Medulla oblongata (tissue), 1 donor: ENCODE measurements around the gene MAD1L1.
"Not testable (repeated sequence)": the region's sequence is repeated elsewhere in the genome, so short reads cannot be mapped to it uniquely, and the experiment has no call there.

Experiments
- DNase-seq: peaks from one replicate; pipeline ENCODE4 v3.0.0-alpha.2; 2015; ENCODE audit errors: extremely low spot score

Gene MAD1L1

DNA sequence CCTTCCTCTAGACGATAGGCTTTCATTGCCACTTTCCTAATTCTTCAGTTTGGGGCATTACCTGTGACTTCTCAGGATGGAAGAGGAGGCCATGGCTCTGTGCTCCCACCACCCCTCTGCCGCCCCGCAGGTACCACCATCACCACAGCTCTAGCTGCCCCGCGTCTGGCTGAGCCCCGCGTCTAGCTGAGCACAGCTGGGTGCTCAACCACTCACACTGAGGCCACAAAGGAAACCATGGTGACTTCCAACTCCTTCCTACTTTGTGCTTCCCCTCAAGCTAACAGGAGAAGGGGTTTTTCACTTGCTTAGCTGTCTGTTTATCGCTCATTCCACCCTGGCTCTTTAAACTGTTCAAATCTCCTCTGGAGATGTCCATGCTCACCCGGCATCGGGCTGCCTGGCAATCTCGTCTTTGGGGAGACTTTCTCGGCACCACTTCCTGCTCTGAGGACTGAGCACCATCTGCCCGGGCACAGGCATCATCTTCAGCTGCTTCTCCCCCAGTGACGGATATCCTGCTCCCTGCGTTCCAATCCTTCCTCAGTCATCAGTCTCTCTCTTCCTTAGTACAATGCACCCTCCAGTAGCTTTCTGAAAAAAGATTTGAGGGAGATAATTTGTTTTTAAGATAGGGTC, 59.4 kb downstream of the MAD1L1 start:
- DNase-seq, result no peak

DNA sequence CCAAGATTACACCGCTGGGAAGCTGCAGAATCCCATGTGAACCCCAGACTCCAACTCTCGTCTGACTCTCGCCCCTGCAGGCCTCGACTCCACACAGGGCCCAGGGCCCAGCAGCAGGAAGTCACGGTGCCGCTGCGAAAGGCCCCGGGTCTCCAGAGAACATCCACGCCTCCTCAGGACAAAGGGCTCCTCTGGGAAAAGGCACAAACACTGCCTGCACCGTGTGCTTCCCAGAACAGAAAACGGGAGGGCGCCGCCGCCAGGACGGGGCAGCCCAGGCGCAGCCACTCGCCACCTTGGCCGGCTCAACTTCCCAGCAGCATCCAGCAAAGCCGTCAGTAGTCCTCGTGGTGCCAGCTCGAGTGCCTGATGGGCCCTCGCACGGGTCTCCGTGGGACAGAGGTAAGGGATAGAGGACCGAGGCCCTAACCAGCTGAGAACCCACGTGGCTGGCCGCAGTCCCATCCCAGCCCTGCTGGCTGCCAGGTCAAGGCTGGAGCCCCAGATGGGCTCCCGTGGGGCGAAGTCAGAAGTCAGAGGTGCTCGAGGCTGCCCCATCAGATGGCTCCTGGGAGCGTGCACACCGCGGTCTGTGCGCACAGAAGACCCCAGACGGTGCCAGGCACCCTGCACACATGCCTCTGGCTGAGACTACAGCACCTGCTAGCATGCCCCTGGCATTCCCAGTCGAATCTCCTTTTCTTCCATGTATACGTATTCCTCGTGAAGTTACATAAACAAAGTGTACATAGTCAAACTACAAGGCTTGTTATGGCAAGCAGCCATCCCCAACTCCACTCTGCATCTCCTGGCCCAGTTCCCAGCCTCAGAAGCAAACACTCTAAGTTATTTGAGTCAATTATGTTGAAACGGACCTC, 60.2 kb downstream of the MAD1L1 start:
- DNase-seq, result no peak

DNA sequence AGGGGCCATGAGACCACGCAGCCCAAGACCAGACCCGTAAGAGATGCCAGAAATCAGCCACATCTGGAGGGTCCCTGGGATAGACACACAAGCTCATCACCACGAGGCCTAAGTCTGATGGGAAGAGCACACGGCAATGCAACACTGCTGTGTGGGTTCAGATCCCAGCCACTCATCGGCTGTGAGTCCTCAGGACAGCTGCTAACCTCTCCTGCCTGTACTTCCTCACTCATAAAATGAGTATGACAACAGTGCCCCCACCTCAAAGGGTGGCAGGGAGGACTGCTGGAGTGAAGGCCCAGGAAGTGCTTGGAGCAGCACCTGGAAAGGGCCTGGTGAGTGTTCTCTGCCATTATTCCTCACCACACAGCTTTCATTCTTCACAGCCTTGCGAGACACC, 60.9 kb downstream of the MAD1L1 start:
- DNase-seq, result no peak

DNA sequence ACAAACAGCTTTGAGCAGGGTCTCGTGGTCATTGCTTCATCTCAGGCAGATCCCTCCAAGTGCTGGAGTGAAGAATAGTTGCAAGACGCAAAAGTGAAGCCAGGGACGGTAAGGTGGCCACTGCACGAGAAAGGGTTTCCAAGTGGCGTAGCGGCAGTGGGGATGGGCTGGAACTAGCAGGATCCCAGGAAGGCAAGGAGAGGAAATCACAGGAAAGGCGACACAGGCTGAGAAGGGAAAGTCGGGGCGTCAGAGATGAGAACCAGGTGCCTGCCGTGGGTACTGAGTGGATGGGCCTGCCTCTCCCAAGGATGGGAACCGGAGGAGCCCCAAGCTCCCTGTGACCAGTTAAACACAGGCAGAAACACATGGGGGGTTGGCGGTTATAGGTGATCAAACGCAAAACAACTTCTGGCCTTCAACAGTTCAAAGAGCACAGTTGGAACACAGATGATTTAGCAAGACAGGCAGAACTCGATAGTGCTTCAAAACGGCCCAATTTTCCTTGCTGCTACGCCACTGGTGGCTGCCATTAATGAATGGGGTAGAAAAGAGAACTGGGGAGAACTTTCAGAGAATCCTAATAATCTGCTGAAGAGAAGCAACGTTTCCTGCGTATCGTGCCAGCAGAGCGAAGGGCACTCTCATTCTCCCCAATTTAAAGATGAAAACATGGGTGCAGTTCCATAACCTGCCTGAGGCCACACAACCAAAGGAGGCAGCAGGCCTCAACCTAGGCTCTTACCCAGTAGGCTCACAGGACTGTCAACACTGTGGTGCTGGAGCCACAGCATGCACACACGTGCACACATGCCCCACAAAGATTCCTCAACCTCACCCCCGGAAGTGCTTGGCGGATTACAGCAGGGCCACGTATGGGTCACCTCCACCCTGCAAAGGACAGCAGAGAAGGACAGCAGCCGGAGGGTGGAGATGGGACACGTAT, 61.9 kb downstream of the MAD1L1 start:
- no peak for DNase-seq

DNA sequence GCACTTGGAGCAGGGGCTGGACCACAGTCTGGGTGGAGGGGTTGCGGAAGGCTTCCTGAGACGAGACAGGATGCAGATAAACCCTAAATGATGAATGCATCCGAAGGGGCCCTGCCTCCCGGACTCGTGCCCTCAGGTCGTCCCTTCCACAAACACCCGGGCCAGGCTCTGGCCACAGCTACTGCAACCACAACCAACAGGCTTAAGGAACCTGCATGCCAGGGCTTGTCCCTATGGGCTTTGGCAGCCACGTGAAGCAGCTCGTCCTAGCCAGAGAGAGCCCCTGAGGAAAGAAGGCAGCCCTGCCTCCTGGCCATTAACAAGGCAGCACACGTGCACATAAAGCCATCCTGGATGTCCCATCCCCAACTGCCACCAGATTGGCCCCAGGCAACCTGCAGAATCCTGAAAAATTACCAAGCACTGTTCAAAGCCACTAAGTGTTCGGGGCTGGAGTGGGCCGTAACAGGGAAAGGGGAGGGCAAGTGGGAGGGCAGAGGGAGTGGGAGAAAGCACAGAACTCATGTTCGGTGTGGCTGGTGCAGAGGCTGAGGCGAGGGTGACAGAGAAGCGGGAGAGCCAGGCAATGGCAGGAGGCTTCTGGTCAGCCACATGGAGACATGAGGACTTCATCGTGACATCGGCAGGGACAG, 62.7 kb downstream of the MAD1L1 start:
- DNase-seq, result no peak

DNA sequence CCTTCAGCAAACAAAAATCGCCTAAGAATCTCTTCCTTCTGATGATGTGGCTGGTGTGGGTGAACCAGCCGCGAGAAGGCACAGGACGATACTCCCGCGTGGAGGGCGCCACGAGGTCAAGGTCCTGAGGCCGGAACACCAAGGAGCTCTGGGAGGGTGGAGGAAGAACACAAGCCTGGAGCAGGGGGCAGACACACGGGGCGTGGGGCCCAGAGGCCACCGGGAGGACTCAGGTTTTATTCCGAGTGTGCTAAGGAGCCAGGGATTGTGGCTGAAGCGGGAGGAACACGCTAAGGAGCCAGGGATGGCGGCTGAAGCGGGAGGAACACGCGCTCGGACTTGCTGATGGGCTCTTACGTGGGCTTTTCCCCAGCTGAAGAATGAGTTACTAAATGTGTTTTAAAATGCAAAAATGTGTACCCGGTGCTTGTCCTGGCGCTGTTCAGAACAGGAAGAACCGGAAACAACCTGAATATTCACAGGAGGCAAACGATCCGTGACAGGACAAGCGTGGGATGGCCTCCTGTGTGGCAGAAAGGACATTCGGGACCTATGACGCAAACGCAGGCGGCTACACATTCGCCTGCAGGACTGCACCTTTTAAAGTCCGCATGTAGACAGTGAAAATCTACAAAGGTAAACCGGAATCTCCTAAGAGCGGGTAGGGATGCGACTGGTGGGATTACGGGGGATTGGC, 64.0 kb downstream of the MAD1L1 start:
- no peak for DNase-seq

DNA sequence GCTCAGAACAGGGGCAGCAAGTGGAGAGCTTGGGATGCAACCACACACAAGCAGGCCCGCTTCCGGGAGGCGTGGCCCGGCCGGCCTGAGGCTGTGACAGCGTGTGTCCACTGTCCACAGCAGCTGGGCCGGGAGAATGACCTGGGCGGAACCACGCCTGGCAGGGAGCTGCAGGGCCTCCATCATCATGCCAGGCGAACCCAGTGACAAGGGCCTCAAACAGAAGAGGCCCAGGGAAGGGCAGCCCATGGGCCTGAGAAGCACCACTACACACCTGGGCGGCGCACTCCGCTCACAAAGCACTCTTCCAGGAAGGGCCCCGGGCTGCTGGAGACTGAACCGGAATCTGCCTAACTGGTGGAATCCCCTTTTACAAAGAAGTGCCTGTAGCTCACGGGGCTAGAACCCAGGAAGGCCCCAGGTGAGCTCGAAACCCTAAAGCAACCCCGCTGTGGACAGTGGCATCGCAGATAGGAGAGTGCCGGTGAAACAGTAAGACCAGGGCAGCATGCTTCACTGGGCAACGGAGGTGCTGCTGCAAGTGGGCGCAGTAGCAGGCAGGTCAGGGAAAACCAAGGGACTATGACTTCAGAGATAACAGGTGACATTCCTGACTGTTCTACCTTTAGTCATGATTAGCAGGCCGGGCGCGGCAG, 66.0 kb downstream of the MAD1L1 start:
- peak; percentile 76 for DNase-seq

DNA sequence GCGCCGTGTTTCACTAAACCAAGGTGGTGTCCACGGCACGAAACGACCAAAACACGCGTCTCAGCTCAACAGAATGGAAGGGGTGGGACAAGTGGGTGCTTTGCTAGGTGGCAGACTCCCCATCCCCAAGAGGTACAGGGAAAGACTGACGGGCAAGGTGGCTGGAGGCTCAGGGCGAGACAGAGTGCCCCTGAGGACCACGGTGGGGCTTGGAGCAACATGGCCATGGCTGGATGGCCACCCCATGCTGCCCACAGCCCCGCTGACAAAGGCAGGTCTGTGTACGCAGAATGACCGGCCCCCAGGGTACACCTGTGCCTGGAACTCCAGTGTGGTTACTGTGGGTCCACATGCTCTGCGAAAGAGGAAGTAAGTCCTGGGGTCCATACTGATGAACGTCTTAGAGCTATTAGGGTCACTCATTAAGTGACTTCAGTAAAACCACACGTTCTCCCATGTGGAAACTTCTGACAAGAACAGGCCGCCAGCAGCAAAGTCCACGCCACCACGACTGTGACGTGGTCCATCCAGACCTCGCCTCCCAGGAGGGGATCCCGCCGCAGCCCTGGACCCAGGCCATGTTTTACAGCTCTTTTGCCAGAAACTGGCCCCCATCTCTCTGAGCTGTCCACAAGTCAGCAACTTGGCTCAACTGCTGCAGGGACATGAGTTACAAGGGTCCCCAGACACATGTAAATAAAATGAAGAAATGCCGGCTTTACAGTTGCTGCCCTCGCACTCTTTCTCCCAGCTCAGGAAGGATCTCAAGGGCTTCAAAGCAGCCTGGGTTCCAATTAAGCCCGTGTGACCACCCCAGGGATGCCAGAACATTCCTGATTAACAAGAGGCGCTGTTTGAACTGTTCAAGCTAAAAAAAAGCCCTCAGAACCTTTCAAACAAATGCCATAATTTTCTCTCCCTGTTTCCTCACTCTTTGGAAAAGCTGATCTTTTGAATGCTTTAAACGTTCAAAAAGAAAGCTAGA, 66.8 kb downstream of the MAD1L1 start:
- DNase-seq, result no peak

DNA sequence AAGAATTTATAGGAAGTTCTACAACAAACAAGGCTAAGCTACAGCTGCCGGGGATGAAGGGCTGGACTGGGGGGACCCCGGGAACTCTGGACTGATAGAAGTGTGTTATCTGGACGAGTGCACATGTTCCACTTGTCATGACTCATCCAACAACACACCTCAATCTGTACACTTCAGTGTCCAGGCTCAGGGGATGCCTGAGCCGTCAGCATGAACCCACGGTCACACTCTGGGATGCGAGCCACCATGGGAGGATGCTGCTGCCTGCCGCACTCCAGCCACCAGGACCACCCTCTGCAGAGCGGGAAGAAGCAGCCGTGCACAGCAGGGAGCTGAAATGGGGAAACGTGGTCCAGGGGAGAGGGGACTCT, 67.5 kb downstream of the MAD1L1 start:
- no peak for DNase-seq

DNA sequence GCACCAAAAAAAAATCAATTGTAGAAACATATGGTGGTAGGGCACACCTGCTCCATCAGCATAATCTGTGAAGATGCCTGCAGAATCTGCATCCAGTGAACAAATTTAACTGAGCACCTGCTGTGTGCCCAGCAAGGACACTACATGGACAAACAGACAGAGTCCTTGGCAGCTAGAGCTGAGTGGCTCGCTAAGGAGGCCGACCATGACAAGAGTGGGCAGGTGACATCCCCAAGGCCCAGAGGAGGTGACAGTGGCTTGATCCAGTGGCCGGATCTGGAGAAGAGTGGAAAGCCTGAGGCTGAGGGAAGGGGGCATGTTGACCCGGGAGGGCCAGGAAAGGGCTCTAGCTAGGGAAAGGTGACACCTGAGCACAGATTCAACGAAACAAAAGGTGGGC, 68.1 kb downstream of the MAD1L1 start:
- no peak for DNase-seq

DNA sequence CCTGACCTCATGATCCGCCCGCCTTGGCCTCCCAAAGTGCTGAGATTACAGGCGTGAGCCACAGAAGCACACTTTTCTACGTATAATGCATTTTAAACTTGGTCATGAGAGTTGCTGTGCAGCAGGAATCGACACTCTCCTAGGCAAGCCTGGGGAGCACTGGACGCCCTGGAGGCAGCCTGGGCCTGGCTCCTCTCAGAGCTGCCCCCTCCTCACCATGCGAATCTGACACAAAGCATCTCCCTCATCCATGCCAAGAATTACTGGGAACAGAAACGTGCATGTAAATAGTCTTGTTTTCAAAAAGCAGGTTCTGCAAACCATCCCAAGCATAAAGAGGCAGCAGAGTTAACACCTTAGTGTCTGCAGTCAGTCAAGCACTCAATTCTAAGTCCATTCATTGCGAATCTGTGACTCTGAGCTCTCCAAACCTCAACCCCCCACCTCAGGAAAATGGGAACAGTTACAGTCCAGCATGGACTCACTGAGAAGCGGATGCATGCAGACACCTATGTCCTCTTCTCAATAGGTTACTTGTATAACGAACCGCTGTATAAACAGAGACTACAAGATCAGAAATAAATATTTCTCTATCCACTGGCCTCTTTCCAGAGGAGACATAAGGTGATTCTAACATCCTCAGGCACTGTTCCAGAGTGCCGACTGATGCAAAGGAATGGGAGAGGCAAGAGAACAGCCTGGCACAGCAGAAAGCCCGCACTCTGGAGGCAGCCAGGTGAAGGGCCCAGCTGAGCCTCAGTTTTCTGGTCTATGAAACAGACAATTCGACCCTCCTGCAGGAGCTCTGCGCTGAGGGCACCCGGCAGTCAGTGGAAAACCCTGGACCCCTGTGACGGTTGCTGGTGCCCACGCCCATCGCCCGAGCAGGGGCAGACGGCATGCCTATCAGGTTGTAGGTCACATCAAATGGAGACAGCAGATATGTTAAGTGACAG, 68.9 kb downstream of the MAD1L1 start:
- peak; percentile 33 for DNase-seq

DNA sequence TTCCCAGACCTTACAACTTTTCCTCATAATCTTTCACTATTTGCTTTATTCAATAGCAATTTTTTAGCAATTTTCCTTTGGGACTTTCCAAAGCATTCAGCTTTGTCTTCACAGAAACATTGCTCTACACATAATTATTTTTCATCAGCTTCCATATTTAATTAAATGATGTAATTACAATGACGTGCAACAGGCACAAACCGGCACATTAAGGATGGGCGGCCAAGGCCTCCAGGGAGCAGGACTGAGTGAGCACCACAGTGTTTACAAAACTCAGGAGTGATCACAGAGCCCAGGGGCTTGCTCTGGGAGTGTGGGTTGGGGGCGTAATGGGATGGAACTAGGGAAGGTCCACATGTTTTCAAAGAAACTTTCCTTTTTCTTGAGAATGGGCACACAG, 69.8 kb downstream of the MAD1L1 start:
- no peak for DNase-seq

DNA sequence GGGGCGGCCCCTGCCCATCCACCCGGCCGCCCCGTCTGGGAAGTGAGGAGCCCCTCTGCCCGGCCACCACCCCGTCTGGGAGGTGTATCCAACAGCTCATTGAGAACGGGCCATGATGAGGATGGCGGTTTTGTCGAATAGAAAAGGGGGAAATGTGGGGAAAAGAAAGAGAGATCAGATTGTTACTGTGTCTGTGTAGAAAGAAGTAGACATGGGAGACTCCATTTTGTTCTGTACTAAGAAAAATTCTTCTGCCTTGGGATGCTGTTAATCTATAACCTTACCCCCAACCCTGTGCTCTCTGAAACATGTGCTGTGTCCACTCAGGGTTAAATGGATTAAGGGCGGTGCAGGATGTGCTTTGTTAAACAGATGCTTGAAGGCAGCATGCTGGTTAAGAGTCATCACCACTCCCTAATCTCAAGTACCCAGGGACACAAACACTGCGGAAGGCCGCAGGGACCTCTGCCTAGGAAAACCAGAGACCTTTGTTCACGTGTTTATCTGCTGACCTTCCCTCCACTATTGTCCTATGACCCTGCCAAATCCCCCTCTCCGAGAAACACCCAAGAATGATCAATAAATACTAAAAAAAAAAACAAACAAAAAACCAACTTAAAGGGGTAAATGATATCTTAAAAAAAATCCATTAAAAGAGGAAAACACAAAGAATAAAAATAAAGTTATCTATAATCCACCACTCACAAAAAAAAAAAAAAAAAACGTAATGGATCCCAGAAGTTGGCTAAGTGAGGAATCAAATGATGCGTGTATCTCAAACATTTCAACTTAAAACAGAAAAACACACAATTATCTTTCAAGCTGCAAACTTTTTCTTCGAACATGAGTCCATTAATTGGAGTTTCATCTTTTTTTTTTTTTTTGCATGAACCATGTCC, 70.5 kb downstream of the MAD1L1 start:
- not testable (repeated sequence) for DNase-seq

DNA sequence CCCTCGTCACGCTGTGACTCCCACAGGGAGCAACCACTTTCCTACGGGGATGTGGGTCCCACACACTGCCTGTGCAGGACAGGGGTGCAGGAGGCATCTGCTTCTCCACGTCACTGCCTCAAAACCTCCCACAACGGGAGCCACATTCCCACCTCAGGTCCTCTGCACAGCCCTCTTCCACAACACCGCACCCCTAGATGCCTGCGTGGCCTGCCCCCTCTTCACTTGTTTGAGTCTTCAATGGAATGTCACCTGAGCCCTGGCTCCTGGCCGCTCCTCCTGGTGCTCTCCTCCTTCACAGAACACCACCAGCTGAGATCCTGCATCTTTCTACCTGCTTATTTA, 73.6 kb downstream of the MAD1L1 start:
- DNase-seq, result no peak

DNA sequence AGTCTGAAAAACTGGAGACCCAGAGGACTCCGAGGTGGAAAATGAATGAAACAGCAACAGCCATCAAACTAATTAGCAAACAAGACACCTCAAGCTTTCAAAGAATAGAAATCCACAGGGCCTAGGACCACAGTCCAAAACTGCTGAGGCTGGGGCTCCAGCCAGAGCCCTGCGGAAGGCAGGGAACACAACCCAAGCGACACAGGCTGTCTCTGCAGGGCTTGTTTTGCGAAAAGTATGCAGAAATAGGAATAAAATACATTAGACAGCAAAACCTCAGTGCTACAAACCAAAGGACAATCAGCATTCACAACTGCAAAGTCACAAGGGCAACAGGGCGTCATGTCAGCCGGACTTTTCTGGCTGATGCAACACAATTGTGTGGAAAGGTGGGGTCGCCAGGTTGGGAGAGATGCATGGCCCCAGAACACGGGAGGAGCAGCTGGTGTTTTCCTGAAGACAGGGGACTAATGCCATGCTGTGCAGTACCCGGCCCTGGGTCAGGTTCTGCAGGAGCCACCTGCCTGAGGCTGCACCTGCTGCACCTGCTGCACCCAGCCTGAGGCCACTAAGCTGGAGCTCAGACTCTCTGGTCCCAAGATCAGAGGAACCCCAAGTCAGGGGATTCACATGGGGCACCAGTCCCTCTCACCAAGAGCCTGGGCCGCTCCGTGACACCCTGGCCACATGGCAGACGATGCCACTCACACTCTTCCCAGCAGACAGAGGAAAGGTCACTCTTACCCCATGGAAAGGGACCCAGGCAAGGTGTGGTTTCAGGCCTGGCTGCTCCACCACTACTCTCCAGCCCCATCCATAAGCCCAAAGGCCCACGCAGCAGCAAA, 74.2 kb downstream of the MAD1L1 start:
- no peak for DNase-seq
